ENCODE measurements around the gene CABYR. TPM values are rescaled to one million over a fixed set of nuclear protein-coding genes. Genes with fewer than 3 reads are reported as not detected.

Gene CABYR
- total RNA-seq, 1 experiment from 2014 or later: 29.4 TPM

DNA sequence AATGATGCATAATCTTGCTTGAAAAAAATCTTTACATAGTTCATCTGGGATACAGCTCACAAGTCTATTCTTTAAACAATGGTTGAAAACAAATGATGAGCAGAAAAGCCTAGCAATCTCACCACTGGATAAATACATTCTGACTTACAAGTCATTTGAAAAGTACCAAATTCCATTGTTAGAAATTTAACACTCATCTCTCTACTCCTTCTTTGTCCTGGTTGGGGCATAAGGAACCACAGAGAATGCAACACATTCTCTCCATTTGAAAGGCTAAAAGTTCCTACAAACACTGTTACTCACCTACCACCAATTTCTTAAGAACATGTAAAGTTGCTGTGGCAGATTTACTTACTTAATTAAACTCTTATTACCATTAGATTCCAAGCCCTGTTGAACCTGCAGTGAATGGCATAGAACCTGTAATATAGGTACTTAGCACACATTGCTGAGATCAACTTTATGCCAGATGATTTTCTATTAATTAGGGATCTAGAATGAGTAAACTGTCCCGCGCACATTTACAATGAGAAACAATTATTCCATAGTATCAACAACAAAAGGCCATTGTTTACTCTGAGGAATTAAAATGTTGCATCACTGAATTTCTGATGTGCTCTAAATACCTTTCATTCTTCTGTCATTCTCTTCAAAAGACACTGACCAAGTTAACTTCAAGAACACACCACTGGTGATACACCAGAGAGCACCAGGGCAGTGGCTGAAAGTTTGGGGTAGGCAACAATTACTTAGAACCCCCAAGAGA lies 69.6 kb downstream of the CABYR start:
- POLR2A ChIA-PET: no interaction called here
- Histone ChIP-seq H3K4me3 (ENCODE audit: low read depth in 2 of 2, low read length in 2 of 2) (no peak overlapping the region), H3K27ac (ENCODE audit: low read length) (no peak overlapping the region), H3K9me3 (ENCODE audit: control insufficient read depth, insufficient read depth, low read depth, low read length) (no peaks in the 10 kb centered on the region), H3K36me3 (ENCODE audit: control insufficient read depth, insufficient read depth, low read length) (no peaks in the 10 kb centered on the region), H3K4me1 (ENCODE audit: control insufficient read depth, insufficient read depth, low read length) (no peaks in the 10 kb centered on the region), H3K27me3 (ENCODE audit: control insufficient read depth, insufficient read depth, low read length) (no peaks in the 10 kb centered on the region)
- CTCF ChIA-PET: no interaction called here
- intact Hi-C loops (cut with micrococcal nuclease; ENCODE audit: unreplicated experiment) (no loop called here), in situ Hi-C loops (cut with HindIII; ENCODE audit: low pct_unique_long_range_greater_than_20kb, low sequenced_read_pairs) (no loop called here)
- DNase-seq (ENCODE audit: low read depth, low spot score): no peak
- BruUV-seq (replicated peaks): no TSS peak
- ATAC-seq: no peak
- no peak for TF ChIP-seq TCF7L2 (IDR thresholded peaks at IDR 0.05; ENCODE audit: low read depth, low read length)
- TF ChIP-seq, protein P1, sequence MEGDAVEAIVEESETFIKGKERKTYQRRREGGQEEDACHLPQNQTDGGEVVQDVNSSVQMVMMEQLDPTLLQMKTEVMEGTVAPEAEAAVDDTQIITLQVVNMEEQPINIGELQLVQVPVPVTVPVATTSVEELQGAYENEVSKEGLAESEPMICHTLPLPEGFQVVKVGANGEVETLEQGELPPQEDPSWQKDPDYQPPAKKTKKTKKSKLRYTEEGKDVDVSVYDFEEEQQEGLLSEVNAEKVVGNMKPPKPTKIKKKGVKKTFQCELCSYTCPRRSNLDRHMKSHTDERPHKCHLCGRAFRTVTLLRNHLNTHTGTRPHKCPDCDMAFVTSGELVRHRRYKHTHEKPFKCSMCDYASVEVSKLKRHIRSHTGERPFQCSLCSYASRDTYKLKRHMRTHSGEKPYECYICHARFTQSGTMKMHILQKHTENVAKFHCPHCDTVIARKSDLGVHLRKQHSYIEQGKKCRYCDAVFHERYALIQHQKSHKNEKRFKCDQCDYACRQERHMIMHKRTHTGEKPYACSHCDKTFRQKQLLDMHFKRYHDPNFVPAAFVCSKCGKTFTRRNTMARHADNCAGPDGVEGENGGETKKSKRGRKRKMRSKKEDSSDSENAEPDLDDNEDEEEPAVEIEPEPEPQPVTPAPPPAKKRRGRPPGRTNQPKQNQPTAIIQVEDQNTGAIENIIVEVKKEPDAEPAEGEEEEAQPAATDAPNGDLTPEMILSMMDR (IDR thresholded peaks at IDR 0.05): no peak
- TF ChIP-seq SIN3A (IDR thresholded peaks at IDR 0.05; ENCODE audit: borderline replicate concordance, insufficient read depth, low read depth, low read length): no peak
- no peak for TF ChIP-seq POLR2AphosphoS5 (IDR thresholded peaks at IDR 0.05; ENCODE audit: low read depth, low read length)
- TF ChIP-seq, protein P2, sequence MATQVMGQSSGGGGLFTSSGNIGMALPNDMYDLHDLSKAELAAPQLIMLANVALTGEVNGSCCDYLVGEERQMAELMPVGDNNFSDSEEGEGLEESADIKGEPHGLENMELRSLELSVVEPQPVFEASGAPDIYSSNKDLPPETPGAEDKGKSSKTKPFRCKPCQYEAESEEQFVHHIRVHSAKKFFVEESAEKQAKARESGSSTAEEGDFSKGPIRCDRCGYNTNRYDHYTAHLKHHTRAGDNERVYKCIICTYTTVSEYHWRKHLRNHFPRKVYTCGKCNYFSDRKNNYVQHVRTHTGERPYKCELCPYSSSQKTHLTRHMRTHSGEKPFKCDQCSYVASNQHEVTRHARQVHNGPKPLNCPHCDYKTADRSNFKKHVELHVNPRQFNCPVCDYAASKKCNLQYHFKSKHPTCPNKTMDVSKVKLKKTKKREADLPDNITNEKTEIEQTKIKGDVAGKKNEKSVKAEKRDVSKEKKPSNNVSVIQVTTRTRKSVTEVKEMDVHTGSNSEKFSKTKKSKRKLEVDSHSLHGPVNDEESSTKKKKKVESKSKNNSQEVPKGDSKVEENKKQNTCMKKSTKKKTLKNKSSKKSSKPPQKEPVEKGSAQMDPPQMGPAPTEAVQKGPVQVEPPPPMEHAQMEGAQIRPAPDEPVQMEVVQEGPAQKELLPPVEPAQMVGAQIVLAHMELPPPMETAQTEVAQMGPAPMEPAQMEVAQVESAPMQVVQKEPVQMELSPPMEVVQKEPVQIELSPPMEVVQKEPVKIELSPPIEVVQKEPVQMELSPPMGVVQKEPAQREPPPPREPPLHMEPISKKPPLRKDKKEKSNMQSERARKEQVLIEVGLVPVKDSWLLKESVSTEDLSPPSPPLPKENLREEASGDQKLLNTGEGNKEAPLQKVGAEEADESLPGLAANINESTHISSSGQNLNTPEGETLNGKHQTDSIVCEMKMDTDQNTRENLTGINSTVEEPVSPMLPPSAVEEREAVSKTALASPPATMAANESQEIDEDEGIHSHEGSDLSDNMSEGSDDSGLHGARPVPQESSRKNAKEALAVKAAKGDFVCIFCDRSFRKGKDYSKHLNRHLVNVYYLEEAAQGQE (IDR thresholded peaks at IDR 0.05; ENCODE audit: insufficient read depth in 1 of 2, low read depth in 2 of 2, low read length in 1 of 2): no peak

DNA sequence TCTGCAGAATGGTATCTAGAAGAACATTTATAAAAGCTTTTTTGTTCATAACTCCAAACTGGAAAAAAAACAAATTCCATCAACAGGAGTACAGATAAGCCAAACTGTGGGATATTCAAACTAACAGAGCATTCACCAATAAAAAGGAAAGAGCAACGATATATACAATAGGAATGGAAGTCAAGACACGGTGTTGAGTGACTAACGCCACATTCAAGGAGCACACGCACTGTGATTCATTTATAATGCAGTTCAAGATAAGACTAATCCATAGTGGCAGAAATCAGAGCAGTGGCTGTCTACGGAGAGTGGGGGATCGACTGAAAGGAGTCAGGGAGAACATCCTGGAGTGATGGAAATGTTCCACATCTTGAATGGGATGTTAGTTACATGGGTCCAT lies 70.7 kb downstream of the CABYR start:
- TF ChIP-seq, protein P2 (IDR thresholded peaks at IDR 0.05; ENCODE audit: insufficient read depth in 1 of 2, low read depth in 2 of 2, low read length in 1 of 2): no peak
- TF ChIP-seq, protein P1 (IDR thresholded peaks at IDR 0.05): no peak
- TF ChIP-seq TCF7L2 (IDR thresholded peaks at IDR 0.05; ENCODE audit: low read depth, low read length) (no peak), POLR2AphosphoS5 (IDR thresholded peaks at IDR 0.05; ENCODE audit: low read depth, low read length) (no peak), SIN3A (IDR thresholded peaks at IDR 0.05; ENCODE audit: borderline replicate concordance, insufficient read depth, low read depth, low read length) (no peak)
- BruUV-seq (replicated peaks): no TSS peak
- Histone ChIP-seq H3K27me3 (ENCODE audit: control insufficient read depth, insufficient read depth, low read length) (no peaks in the 10 kb centered on the region), H3K4me3 (ENCODE audit: low read depth in 2 of 2, low read length in 2 of 2) (no peak overlapping the region), H3K9me3 (ENCODE audit: control insufficient read depth, insufficient read depth, low read depth, low read length) (no peaks in the 10 kb centered on the region), H3K27ac (ENCODE audit: low read length) (no peak overlapping the region), H3K4me1 (ENCODE audit: control insufficient read depth, insufficient read depth, low read length) (peaks cover 4% of the 10 kb centered on the region), H3K36me3 (ENCODE audit: control insufficient read depth, insufficient read depth, low read length) (no peaks in the 10 kb centered on the region)
- ChIA-PET CTCF (no interaction called here), POLR2A (interaction anchor here (0.7 kb wide), 1 partner anchor 71 kb away, joined by 3 read pairs; the partner anchor contains the start of gene CABYR)
- intact Hi-C loops (cut with micrococcal nuclease; ENCODE audit: unreplicated experiment) (no loop called here), in situ Hi-C loops (cut with HindIII; ENCODE audit: low pct_unique_long_range_greater_than_20kb, low sequenced_read_pairs) (no loop called here)
- ATAC-seq (peak; percentile 67), DNase-seq (ENCODE audit: low read depth, low spot score) (no peak)

All from Panc1 (cell line).